Erythroblast (primary cell): Measurements from ENCODE around the gene CPLX3.

Experiments used
- GATA1 ChIP-seq: IDR thresholded peaks from 2 replicates; pipeline ENCODE4 v1.6.1; 2011; ENCODE audit warnings: low read depth, mild to moderate bottlenecking, control low read depth, low read length, moderate library complexity
- POLR2A ChIP-seq: IDR thresholded peaks from 2 replicates; pipeline ENCODE4 v1.6.1; 2011; ENCODE audit warnings: mild to moderate bottlenecking, low read length

DNA sequence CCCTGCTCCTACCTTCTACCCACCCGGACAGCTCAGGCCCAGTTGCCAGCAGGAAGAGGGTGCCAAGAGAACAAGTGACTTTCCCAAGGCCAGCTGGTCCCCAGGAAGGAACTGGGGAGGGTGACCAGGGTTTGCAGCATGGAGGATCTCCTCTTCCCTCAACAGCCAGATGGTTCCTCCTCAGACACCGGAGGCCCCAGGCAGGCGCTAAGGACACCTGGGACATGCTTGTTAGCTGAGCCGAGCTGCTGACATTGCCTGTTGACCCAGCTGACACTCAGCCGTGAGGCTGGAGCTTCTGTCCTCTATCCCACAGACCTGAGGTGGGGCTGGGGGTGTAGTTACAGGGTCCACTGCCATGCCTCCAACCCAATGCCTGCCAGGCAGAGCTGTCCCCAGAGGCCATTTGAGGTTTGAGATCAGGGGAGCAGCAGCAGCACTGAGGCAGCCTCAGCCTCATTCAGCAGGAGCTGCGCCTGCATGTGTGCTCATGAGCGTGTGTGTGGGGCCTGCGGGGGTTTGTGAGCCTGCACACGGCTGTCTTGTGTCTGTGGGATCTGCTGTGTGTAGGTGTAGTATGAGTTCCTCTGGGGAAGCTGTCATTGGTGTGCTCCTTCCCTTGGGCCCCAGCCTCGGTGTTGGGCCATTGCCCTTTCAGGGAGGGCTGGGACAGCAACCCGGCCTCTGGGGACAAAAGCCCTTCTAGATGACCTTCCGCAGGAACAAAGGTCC is 7.1 kb downstream of the CPLX3 start:
- TF ChIP-seq POLR2A (no peak), GATA1 (no peak)
